GM12878 (cell line): ENCODE data around the gene TCAF1.

Experiments
- ATF7 ChIP-seq: fragments of 450-650 bp; IDR thresholded peaks from 2 replicates; pipeline ENCODE4 v1.6.1; 2016; ENCODE audit warnings: low read depth, mild to moderate bottlenecking
- CBX3 ChIP-seq: fragments of 200-600 bp; sonication (generic); IDR thresholded peaks from 2 replicates; pipeline ENCODE4 v1.6.1; 2016; ENCODE audit warnings: low read depth, borderline replicate concordance
- EZH2 ChIP-seq: IDR thresholded peaks from 2 replicates; pipeline ENCODE4 v1.6.1; 2012; ENCODE audit warnings: low read depth, mild to moderate bottlenecking, control low read depth, inconsistent platforms, low read length, borderline replicate concordance; ENCODE audit not compliant: control insufficient read depth
- MTA2 ChIP-seq: fragments of 450-650 bp; IDR thresholded peaks from 2 replicates; pipeline ENCODE4 v1.6.1; 2016; ENCODE audit warnings: low read depth, mild to moderate bottlenecking, moderate library complexity
- NBN ChIP-seq: fragments of 450-650 bp; IDR thresholded peaks from 2 replicates; pipeline ENCODE4 v1.6.1; 2016
- POLR2AphosphoS2 ChIP-seq: IDR thresholded peaks from 2 replicates; pipeline ENCODE4 v1.6.1; 2011; ENCODE audit warnings: low read depth, mild to moderate bottlenecking, low read length, improper control_type of control experiment, moderate library complexity
- RELA ChIP-seq: fragments of 450-650 bp; IDR thresholded peaks from 2 replicates; pipeline ENCODE4 v1.8.0; 2014; ENCODE audit warnings: borderline replicate concordance; ENCODE audit not compliant: partially characterized antibody
- RFX5 ChIP-seq: IDR thresholded peaks from 2 replicates; pipeline ENCODE4 v1.6.1; 2011; ENCODE audit warnings: low read depth, low read length, improper control_type of control experiment
- ZZZ3 ChIP-seq: IDR thresholded peaks from 2 replicates; pipeline ENCODE4 v1.6.1; 2011; ENCODE audit warnings: low read depth; ENCODE audit not compliant: control insufficient read depth, insufficient read length
- TF ChIP-seq, protein P1 (sequence below), 3 experiments: IDR thresholded peaks in 2 of 3; conservative IDR thresholded peaks in 1 of 3; 2 replicates each; pipeline ENCODE4 v1.5.1; 2011; ENCODE audit warnings: low read depth in 3 of 3, low read length in 3 of 3, mild to moderate bottlenecking in 3 of 3, control low read depth in 2 of 3, moderate library complexity in 2 of 3, inconsistent platforms in 1 of 3, mixed read lengths in 1 of 3; ENCODE audit not compliant: control insufficient read depth in 2 of 3, insufficient read depth in 1 of 3; ENCODE audit errors: extremely low read depth in 1 of 3
- TF ChIP-seq, protein P2 (sequence below): fragments of 450-650 bp; IDR thresholded peaks from 2 replicates; pipeline ENCODE4 v1.6.1; 2016; ENCODE audit warnings: mild to moderate bottlenecking, moderate library complexity, borderline replicate concordance
- TF ChIP-seq, protein P3 (sequence below): IDR thresholded peaks from 2 replicates; pipeline ENCODE4 v1.6.1; 2011; ENCODE audit warnings: low read depth, low read length, improper control_type of control experiment, borderline replicate concordance
- TF ChIP-seq, protein P4 (sequence below): fragments of 450-650 bp; formaldehyde crosslinking; IDR thresholded peaks from 2 replicates; pipeline ENCODE4 v1.4.0; 2020; ENCODE audit warnings: mild to moderate bottlenecking, moderate library complexity

DNA sequence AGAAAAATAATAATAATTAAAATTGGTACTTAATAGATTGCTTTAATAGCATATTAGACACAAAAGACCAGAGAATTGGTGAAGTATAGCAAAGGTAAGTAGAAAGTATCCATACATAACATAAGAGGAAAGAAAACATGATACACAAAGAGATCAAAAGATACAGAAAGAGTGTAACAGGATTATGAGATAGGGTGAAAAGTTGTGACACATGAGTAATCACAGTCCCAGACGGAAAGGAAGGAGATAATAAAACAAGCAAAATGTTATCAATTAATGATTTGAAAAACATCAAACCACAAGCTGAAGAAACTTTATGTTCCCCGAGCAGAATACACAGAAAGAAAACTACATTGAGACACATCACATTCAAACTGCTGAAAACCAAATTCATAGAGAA, 10.5 kb downstream of the TCAF1 start:
- no peak for TF ChIP-seq NBN
- TF ChIP-seq RFX5: no peak
- TF ChIP-seq, protein P1, sequence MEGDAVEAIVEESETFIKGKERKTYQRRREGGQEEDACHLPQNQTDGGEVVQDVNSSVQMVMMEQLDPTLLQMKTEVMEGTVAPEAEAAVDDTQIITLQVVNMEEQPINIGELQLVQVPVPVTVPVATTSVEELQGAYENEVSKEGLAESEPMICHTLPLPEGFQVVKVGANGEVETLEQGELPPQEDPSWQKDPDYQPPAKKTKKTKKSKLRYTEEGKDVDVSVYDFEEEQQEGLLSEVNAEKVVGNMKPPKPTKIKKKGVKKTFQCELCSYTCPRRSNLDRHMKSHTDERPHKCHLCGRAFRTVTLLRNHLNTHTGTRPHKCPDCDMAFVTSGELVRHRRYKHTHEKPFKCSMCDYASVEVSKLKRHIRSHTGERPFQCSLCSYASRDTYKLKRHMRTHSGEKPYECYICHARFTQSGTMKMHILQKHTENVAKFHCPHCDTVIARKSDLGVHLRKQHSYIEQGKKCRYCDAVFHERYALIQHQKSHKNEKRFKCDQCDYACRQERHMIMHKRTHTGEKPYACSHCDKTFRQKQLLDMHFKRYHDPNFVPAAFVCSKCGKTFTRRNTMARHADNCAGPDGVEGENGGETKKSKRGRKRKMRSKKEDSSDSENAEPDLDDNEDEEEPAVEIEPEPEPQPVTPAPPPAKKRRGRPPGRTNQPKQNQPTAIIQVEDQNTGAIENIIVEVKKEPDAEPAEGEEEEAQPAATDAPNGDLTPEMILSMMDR (IDR thresholded peaks at IDR 0.05 in 2 of 3, conservative IDR thresholded peaks at IDR 0.05 in 1 of 3; ENCODE audit: control insufficient read depth in 2 of 3, extremely low read depth in 1 of 3, insufficient read depth in 1 of 3, low read depth in 3 of 3, low read length in 3 of 3): no peak
- TF ChIP-seq, protein P2, sequence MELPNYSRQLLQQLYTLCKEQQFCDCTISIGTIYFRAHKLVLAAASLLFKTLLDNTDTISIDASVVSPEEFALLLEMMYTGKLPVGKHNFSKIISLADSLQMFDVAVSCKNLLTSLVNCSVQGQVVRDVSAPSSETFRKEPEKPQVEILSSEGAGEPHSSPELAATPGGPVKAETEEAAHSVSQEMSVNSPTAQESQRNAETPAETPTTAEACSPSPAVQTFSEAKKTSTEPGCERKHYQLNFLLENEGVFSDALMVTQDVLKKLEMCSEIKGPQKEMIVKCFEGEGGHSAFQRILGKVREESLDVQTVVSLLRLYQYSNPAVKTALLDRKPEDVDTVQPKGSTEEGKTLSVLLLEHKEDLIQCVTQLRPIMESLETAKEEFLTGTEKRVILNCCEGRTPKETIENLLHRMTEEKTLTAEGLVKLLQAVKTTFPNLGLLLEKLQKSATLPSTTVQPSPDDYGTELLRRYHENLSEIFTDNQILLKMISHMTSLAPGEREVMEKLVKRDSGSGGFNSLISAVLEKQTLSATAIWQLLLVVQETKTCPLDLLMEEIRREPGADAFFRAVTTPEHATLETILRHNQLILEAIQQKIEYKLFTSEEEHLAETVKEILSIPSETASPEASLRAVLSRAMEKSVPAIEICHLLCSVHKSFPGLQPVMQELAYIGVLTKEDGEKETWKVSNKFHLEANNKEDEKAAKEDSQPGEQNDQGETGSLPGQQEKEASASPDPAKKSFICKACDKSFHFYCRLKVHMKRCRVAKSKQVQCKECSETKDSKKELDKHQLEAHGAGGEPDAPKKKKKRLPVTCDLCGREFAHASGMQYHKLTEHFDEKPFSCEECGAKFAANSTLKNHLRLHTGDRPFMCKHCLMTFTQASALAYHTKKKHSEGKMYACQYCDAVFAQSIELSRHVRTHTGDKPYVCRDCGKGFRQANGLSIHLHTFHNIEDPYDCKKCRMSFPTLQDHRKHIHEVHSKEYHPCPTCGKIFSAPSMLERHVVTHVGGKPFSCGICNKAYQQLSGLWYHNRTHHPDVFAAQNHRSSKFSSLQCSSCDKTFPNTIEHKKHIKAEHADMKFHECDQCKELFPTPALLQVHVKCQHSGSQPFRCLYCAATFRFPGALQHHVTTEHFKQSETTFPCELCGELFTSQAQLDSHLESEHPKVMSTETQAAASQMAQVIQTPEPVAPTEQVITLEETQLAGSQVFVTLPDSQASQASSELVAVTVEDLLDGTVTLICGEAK: no peak
- no peak for TF ChIP-seq ZZZ3
- TF ChIP-seq ATF7: no peak
- TF ChIP-seq, protein P3, sequence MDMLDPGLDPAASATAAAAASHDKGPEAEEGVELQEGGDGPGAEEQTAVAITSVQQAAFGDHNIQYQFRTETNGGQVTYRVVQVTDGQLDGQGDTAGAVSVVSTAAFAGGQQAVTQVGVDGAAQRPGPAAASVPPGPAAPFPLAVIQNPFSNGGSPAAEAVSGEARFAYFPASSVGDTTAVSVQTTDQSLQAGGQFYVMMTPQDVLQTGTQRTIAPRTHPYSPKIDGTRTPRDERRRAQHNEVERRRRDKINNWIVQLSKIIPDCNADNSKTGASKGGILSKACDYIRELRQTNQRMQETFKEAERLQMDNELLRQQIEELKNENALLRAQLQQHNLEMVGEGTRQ: no peak
- TF ChIP-seq POLR2AphosphoS2: no peak
- TF ChIP-seq CBX3: no peak
- TF ChIP-seq RELA: no peak
- TF ChIP-seq, protein P4, sequence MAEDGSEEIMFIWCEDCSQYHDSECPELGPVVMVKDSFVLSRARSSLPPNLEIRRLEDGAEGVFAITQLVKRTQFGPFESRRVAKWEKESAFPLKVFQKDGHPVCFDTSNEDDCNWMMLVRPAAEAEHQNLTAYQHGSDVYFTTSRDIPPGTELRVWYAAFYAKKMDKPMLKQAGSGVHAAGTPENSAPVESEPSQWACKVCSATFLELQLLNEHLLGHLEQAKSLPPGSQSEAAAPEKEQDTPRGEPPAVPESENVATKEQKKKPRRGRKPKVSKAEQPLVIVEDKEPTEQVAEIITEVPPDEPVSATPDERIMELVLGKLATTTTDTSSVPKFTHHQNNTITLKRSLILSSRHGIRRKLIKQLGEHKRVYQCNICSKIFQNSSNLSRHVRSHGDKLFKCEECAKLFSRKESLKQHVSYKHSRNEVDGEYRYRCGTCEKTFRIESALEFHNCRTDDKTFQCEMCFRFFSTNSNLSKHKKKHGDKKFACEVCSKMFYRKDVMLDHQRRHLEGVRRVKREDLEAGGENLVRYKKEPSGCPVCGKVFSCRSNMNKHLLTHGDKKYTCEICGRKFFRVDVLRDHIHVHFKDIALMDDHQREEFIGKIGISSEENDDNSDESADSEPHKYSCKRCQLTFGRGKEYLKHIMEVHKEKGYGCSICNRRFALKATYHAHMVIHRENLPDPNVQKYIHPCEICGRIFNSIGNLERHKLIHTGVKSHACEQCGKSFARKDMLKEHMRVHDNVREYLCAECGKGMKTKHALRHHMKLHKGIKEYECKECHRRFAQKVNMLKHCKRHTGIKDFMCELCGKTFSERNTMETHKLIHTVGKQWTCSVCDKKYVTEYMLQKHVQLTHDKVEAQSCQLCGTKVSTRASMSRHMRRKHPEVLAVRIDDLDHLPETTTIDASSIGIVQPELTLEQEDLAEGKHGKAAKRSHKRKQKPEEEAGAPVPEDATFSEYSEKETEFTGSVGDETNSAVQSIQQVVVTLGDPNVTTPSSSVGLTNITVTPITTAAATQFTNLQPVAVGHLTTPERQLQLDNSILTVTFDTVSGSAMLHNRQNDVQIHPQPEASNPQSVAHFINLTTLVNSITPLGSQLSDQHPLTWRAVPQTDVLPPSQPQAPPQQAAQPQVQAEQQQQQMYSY: no peak
- no peak for TF ChIP-seq EZH2
- no peak for TF ChIP-seq MTA2
